Measurements from ENCODE around the gene STXBP1.

STXBP1 gene

DNA sequence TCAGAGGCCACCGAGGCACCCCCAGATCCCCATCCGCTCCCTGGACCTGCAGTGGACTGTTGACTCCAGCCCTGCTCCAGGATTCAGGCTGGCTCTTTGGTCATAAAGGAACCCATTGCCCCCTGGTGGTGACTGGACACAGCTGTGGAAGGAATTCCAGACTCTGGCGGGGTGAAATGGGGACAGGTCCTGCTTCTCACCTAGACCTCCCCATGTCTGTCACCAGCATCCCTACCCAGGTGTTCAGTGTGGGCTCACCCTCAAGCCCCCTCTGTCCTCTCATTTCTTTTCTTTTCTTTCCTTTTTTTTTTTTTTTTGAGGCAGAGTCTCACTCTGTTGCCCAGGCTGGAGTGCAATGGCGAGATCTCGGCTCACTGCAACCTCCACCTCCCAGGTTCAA, 25.5 kb upstream of the STXBP1 start:
- 50% methylated on average over 3 of the region's 5 CpGs for WGBS (ENCODE audit: insufficient coverage)
- H3K9me3 ChIP-seq (ENCODE audit: control extremely low read depth in 1 of 5, control insufficient read depth in 4 of 5, insufficient read depth in 2 of 5, low read depth in 1 of 5, low read length in 4 of 5): no peaks in the 10 kb centered on the region
- H3K4me1 ChIP-seq (ENCODE audit: control extremely low read depth in 1 of 4, control insufficient read depth in 4 of 4, insufficient read depth in 4 of 4, low read length in 3 of 4): peaks cover 0 to 4% (median 1%) of the 10 kb centered on the region in 4 experiments
- CTCF ChIA-PET: interaction anchor here (0.6 to 8.7 kb wide), 19 partner anchors 8 to 602 kb away, joined by 3 to 139 read pairs (median 5); partner anchors contain the start of gene TOR2A
- peak; percentile 63 to 74 (median 67) for DNase-seq
- POLR2A ChIA-PET: interaction anchor here (0.6 kb wide), 1 partner anchor 84 kb away, joined by 6 read pairs; no protein-coding TSS in a partner anchor
- no peak overlapping the region for H3K27ac ChIP-seq (ENCODE audit: insufficient read depth in 1 of 2, low read depth in 1 of 2, low read length in 2 of 2, poor library complexity in 1 of 2, severe bottlenecking in 2 of 2)
- H3K36me3 ChIP-seq (ENCODE audit: control insufficient read depth in 4 of 4, insufficient read depth in 4 of 4, low read length in 3 of 4): no peaks in the 10 kb centered on the region
- no peak overlapping the region for H3K4me3 ChIP-seq (ENCODE audit: control insufficient read depth in 1 of 7, extremely low read depth in 1 of 7, insufficient read depth in 4 of 7, low read depth in 2 of 7, low read length in 6 of 7)
- H3K27me3 ChIP-seq (replicated peaks in 2 of 5; ENCODE audit: control insufficient read depth in 4 of 5, insufficient read depth in 5 of 5, low read length in 4 of 5): no peaks in the 10 kb centered on the region

DNA sequence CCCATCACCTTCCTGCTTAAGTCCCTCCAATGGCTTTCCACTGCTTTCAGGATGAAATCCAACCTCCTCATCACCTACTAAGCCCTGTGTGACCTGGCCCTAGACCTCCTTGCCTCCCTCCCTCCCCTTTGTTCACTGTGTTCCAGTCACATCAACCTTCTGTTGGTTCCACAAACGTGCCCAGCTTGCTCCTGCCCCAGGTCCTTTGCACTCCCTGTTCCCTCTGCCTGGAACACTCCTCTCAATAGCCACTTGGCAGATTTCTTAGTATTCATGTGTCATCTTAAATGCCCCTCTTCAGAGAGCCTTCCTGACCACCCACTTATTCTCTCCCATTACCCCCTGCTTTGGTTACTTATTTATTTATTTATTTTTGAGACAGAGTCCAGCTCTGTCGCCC, 24.1 kb upstream of the STXBP1 start:
- Histone ChIP-seq H3K27me3 (replicated peaks in 2 of 5; ENCODE audit: control insufficient read depth in 4 of 5, insufficient read depth in 5 of 5, low read length in 4 of 5) (no peaks in the 10 kb centered on the region), H3K4me3 (ENCODE audit: control insufficient read depth in 1 of 7, extremely low read depth in 1 of 7, insufficient read depth in 4 of 7, low read depth in 2 of 7, low read length in 6 of 7) (no peak overlapping the region), H3K27ac (ENCODE audit: insufficient read depth in 1 of 2, low read depth in 1 of 2, low read length in 2 of 2, poor library complexity in 1 of 2, severe bottlenecking in 2 of 2) (no peak overlapping the region), H3K9me3 (ENCODE audit: control extremely low read depth in 1 of 5, control insufficient read depth in 4 of 5, insufficient read depth in 2 of 5, low read depth in 1 of 5, low read length in 4 of 5) (no peaks in the 10 kb centered on the region), H3K36me3 (ENCODE audit: control insufficient read depth in 4 of 4, insufficient read depth in 4 of 4, low read length in 3 of 4) (no peaks in the 10 kb centered on the region), H3K4me1 (ENCODE audit: control extremely low read depth in 1 of 4, control insufficient read depth in 4 of 4, insufficient read depth in 4 of 4, low read length in 3 of 4) (peaks cover 0 to 4% (median 1%) of the 10 kb centered on the region in 4 experiments)
- no peak for DNase-seq
- ChIA-PET POLR2A (no interaction called here), CTCF (interaction anchor here (0.8 to 8.7 kb wide), 13 partner anchors 8 to 336 kb away, joined by 3 to 139 read pairs (median 13); partner anchors contain the start of gene TOR2A)
- WGBS (ENCODE audit: insufficient coverage): 82% methylated on average over 1 of the region's 2 CpGs

DNA sequence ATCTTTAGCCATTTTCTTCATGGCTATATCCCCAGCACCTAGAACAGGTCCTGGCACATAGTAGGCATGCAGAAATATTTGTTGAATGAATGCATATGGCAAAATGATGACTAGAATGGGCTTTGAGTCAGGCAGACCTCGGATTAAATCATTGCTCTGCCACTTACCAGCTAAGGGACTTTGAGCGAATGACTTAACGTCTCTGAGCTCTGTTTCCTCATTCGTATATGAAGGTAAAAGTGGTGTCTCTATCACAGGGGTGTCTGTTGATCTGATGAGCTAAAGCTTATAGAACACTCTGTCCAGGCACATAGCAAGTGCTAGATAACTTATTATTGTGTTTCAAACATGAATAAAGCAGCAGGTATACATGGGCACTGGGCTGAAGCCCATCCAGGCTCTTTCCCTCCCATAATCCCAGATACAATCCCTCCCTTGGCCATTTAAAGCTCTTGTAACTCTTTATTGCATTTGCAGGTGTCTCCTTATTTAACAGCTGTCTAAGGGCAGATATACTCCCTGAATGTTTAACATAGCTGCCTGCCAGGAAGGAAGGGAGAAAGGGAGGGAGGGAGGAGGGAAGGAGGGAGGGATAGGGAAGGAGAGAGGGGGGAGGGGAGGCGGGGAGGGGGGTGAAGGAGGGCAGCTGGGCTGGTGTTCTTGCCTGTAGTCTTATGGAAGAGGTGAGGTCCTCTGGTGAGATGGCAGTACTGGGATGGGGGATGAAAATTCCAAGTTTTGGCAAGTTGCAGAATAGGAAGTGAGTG, 23.2 kb upstream of the STXBP1 start:
- POLR2A ChIA-PET: interaction anchor here (1.1 kb wide), 1 partner anchor 19 kb away, joined by 3 read pairs; no protein-coding TSS in a partner anchor
- Histone ChIP-seq H3K27me3 (replicated peaks in 2 of 5; ENCODE audit: control insufficient read depth in 4 of 5, insufficient read depth in 5 of 5, low read length in 4 of 5) (no peaks in the 10 kb centered on the region), H3K4me3 (ENCODE audit: control insufficient read depth in 1 of 7, extremely low read depth in 1 of 7, insufficient read depth in 4 of 7, low read depth in 2 of 7, low read length in 6 of 7) (no peak overlapping the region), H3K27ac (ENCODE audit: insufficient read depth in 1 of 2, low read depth in 1 of 2, low read length in 2 of 2, poor library complexity in 1 of 2, severe bottlenecking in 2 of 2) (no peak overlapping the region), H3K4me1 (ENCODE audit: control extremely low read depth in 1 of 4, control insufficient read depth in 4 of 4, insufficient read depth in 4 of 4, low read length in 3 of 4) (peaks cover 0 to 4% (median 1%) of the 10 kb centered on the region in 4 experiments), H3K9me3 (ENCODE audit: control extremely low read depth in 1 of 5, control insufficient read depth in 4 of 5, insufficient read depth in 2 of 5, low read depth in 1 of 5, low read length in 4 of 5) (no peaks in the 10 kb centered on the region), H3K36me3 (ENCODE audit: control insufficient read depth in 4 of 4, insufficient read depth in 4 of 4, low read length in 3 of 4) (no peaks in the 10 kb centered on the region)
- CTCF ChIA-PET: interaction anchor here (0.6 to 8.7 kb wide), 20 partner anchors 10 to 335 kb away, joined by 3 to 139 read pairs (median 4); partner anchors contain the start of gene TOR2A
- no peak for DNase-seq
- WGBS (ENCODE audit: insufficient coverage): 63% methylated on average over 5 of the region's 5 CpGs

DNA sequence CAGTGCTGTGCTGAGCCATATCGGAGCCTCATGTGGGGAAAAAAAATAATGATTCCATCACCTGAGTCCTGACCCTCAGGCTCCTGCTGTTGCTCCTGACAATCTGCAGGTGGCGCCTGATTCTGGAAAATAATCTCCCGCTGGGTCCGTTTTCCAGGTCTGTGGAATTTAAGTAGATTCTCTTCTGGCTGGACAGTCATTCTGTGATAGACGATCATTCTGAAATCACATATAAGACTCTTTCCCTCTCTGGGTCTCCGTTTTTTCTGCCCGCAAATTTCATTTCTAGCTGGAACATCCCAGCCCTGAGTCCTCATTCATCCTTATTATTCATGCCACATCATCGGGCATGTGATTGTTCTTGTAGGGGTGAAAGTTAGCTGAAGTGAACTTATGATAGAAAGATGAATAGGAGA, 22.1 kb upstream of the STXBP1 start:
- peak; percentile 46 to 55 (median 48) for DNase-seq
- ChIA-PET CTCF (interaction anchor here (0.8 to 8.7 kb wide), 13 partner anchors 9 to 145 kb away, joined by 3 to 139 read pairs (median 4); partner anchors contain the start of gene TOR2A), POLR2A (interaction anchor here (1.1 kb wide), 1 partner anchor 18 kb away, joined by 3 read pairs; no protein-coding TSS in a partner anchor)
- 0% methylated on average over 5 of the region's 8 CpGs for WGBS (ENCODE audit: insufficient coverage)
- Histone ChIP-seq H3K4me1 (ENCODE audit: control extremely low read depth in 1 of 4, control insufficient read depth in 4 of 4, insufficient read depth in 4 of 4, low read length in 3 of 4) (peaks cover 0 to 4% (median 1%) of the 10 kb centered on the region in 4 experiments), H3K27ac (ENCODE audit: insufficient read depth in 1 of 2, low read depth in 1 of 2, low read length in 2 of 2, poor library complexity in 1 of 2, severe bottlenecking in 2 of 2) (no peak overlapping the region), H3K9me3 (ENCODE audit: control extremely low read depth in 1 of 5, control insufficient read depth in 4 of 5, insufficient read depth in 2 of 5, low read depth in 1 of 5, low read length in 4 of 5) (no peaks in the 10 kb centered on the region), H3K27me3 (replicated peaks in 2 of 5; ENCODE audit: control insufficient read depth in 4 of 5, insufficient read depth in 5 of 5, low read length in 4 of 5) (no peaks in the 10 kb centered on the region), H3K4me3 (ENCODE audit: control insufficient read depth in 1 of 7, extremely low read depth in 1 of 7, insufficient read depth in 4 of 7, low read depth in 2 of 7, low read length in 6 of 7) (no peak overlapping the region), H3K36me3 (ENCODE audit: control insufficient read depth in 4 of 4, insufficient read depth in 4 of 4, low read length in 3 of 4) (no peaks in the 10 kb centered on the region)

DNA sequence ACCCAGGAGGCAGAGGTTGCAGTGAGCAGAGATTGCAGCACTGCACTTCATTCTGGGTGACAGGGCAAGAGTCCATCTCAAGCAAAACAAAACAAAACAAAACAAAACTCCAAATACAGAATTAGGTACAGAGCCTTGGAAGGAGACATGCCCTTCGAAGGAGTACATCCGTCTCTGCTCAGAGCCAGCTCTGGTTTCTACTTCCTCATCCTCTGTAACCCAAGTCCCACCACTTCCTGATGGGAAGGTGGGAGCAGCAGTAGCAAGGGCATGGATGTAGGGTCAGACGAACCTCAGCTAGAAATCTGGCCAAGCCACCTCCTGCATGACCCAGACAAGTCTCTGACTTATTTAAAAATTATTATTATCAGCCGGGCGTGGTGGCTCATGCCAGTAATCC, 16.5 kb upstream of the STXBP1 start:
- no peaks in the 10 kb centered on the region for H3K27me3 ChIP-seq (replicated peaks in 2 of 5; ENCODE audit: control insufficient read depth in 4 of 5, insufficient read depth in 5 of 5, low read length in 4 of 5)
- POLR2A ChIA-PET: no interaction called here
- H3K4me1 ChIP-seq (ENCODE audit: control extremely low read depth in 1 of 4, control insufficient read depth in 4 of 4, insufficient read depth in 4 of 4, low read length in 3 of 4): peaks cover 0 to 5% (median 3%) of the 10 kb centered on the region in 4 experiments
- CTCF ChIA-PET: interaction anchor here (0.8 to 3.1 kb wide), 6 partner anchors 8 to 134 kb away, joined by 3 to 14 read pairs (median 4); partner anchors contain the start of gene STXBP1
- no peak overlapping the region for H3K4me3 ChIP-seq (ENCODE audit: control insufficient read depth in 1 of 7, extremely low read depth in 1 of 7, insufficient read depth in 4 of 7, low read depth in 2 of 7, low read length in 6 of 7)
- DNase-seq: peak in 2 of 3 donors; percentile 13 to 15
- H3K27ac ChIP-seq (ENCODE audit: insufficient read depth in 1 of 2, low read depth in 1 of 2, low read length in 2 of 2, poor library complexity in 1 of 2, severe bottlenecking in 2 of 2): no peak overlapping the region
- no peaks in the 10 kb centered on the region for H3K9me3 ChIP-seq (ENCODE audit: control extremely low read depth in 1 of 5, control insufficient read depth in 4 of 5, insufficient read depth in 2 of 5, low read depth in 1 of 5, low read length in 4 of 5)
- no peaks in the 10 kb centered on the region for H3K36me3 ChIP-seq (ENCODE audit: control insufficient read depth in 4 of 4, insufficient read depth in 4 of 4, low read length in 3 of 4)
- WGBS (ENCODE audit: insufficient coverage): 38% methylated on average over 5 of the region's 5 CpGs

DNA sequence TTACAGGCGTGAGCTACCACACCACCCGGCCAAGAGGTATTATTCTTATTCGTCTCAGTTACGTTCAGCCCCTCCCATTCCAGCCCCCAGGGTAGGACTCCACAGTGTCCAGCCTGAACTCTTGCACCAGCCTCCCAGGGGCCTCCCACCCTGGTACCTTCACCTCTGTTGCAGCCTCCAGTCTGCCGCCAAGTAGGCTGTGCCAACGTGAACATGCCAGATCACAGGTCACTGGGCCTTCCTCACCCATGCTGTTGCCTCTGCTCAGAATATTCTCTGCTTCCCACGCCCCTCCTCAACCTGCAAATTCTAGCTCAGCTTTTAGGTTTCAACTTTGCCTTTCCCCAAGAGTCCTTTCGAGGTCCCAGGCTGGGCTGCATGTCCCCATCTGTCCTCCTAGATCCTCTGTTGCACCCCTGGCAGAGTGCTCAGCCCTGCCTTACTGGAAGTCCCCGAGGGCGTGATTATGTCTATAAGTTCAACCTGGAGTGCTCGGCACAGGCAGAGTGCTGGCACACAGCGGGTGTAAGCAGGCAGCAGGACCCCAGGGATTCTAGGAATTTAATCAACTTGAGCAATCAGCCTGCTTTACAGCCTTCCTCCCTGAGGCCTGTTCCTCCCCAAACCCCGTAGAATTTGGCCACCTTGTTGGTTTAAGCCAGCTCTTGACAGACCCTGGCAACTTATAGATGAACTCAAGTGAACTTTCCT, 13.1 kb upstream of the STXBP1 start:
- WGBS (ENCODE audit: insufficient coverage): 97% methylated on average over 13 of the region's 13 CpGs
- no peak for DNase-seq
- Histone ChIP-seq H3K4me3 (ENCODE audit: control insufficient read depth in 1 of 7, extremely low read depth in 1 of 7, insufficient read depth in 4 of 7, low read depth in 2 of 7, low read length in 6 of 7) (no peak overlapping the region), H3K36me3 (ENCODE audit: control insufficient read depth in 4 of 4, insufficient read depth in 4 of 4, low read length in 3 of 4) (no peaks in the 10 kb centered on the region), H3K27me3 (replicated peaks in 2 of 5; ENCODE audit: control insufficient read depth in 4 of 5, insufficient read depth in 5 of 5, low read length in 4 of 5) (no peaks in the 10 kb centered on the region), H3K27ac (ENCODE audit: insufficient read depth in 1 of 2, low read depth in 1 of 2, low read length in 2 of 2, poor library complexity in 1 of 2, severe bottlenecking in 2 of 2) (no peak overlapping the region), H3K9me3 (ENCODE audit: control extremely low read depth in 1 of 5, control insufficient read depth in 4 of 5, insufficient read depth in 2 of 5, low read depth in 1 of 5, low read length in 4 of 5) (no peaks in the 10 kb centered on the region), H3K4me1 (ENCODE audit: control extremely low read depth in 1 of 4, control insufficient read depth in 4 of 4, insufficient read depth in 4 of 4, low read length in 3 of 4) (peaks cover 0 to 5% (median 3%) of the 10 kb centered on the region in 4 experiments)
- ChIA-PET CTCF (interaction anchor here (1.1 to 1.6 kb wide), 3 partner anchors 10 to 96 kb away, joined by 3 to 4 read pairs (median 3); no protein-coding TSS in a partner anchor), POLR2A (interaction anchor here (0.6 kb wide), 1 partner anchor 14 kb away, joined by 3 read pairs; no protein-coding TSS in a partner anchor)

Data from common myeloid progenitor, CD34-positive (primary cell).